Kidney (tissue), 14 donors: ENCODE measurements around the gene ZNF286A. TPM values are rescaled to one million over a fixed set of nuclear protein-coding genes. Genes with fewer than 3 reads are reported as not detected.
"Not testable (repeated sequence)": the region's sequence is repeated elsewhere in the genome, so short reads cannot be mapped to it uniquely, and the experiment has no call there.

Experiments
- DNase-seq, 5 donors: peaks; one replicate each; pipeline ENCODE4 v3.0.0-alpha.2; 2013 to 2020
- FAIRE-seq: peaks from 2 replicates; lab custom pipeline; 2012; peaks lifted over from hg19 to GRCh38; lab: Jason Lieb, UNC
- H3K27ac ChIP-seq, 2 donors: one replicate each; pipeline ENCODE4 v1.7.0; 2013; ENCODE audit warnings: low read depth in 2 of 2, low read length in 2 of 2, inconsistent platforms in 1 of 2
- H3K27me3 ChIP-seq: one replicate; pipeline ENCODE4 v1.7.1; 2013; ENCODE audit warnings: low read length, inconsistent platforms; ENCODE audit not compliant: control insufficient read depth, insufficient read depth
- H3K36me3 ChIP-seq, 3 donors: one replicate each; pipeline versions ENCODE4 v1.7.0 to v1.7.1; 2013; ENCODE audit warnings: low read length in 3 of 3, control low read depth in 1 of 3, inconsistent platforms in 1 of 3; ENCODE audit not compliant: insufficient read depth in 3 of 3, control insufficient read depth in 2 of 3
- H3K4me1 ChIP-seq, 3 donors: one replicate each; pipeline versions ENCODE4 v1.7.0 to v1.7.1; 2013; ENCODE audit warnings: low read length in 3 of 3, inconsistent platforms in 1 of 3, low read depth in 1 of 3; ENCODE audit not compliant: control insufficient read depth in 2 of 3, insufficient read depth in 2 of 3
- H3K4me3 ChIP-seq, 3 donors: one replicate each; pipeline versions ENCODE4 v1.7.0 to v1.8.1; 2013; ENCODE audit warnings: low read length in 3 of 3, control low read depth in 1 of 3, inconsistent platforms in 1 of 3
- H3K9ac ChIP-seq, 3 donors: one replicate each; pipeline versions ENCODE4 v1.7.0 to v1.7.1; 2013; ENCODE audit warnings: low read length in 3 of 3, control low read depth in 1 of 3, inconsistent platforms in 1 of 3
- H3K9me3 ChIP-seq, 3 donors: one replicate each; pipeline versions ENCODE4 v1.7.0 to v1.7.1; 2013; ENCODE audit warnings: low read length in 3 of 3, control low read depth in 1 of 3, inconsistent platforms in 1 of 3; ENCODE audit not compliant: control insufficient read depth in 2 of 3, insufficient read depth in 1 of 3
- intact Hi-C: fragments of 100-400 bp; cut with DNase I; formaldehyde crosslinking; loops from one replicate; pipeline ENCODE4 v1.11.1; 2022
- polyA plus RNA-seq: library from polyadenylated mRNA; stranded (reverse); fragments of 350-450 nt; fragmentation: Illumina TruSeq; extraction: RNeasy Lipid Tissue Mini Kit (QIAGEN cat#74804); gene quantifications from one replicate; pipeline ENCODE4 v1.2.3, GENCODE V29; 2014; ENCODE audit warnings: low read depth, low replicate concordance; ENCODE audit not compliant: insufficient read depth
- total RNA-seq: library from RNA; stranded (reverse); fragmentation: NEBNext Ultra II Directional; extraction: Animal tissue kit (Norgen Biotek cat#: 25700); gene quantifications from one replicate; pipeline ENCODE4 v1.2.1, GENCODE V29; 2021
- TF ChIP-seq, protein P1 (sequence below): IDR thresholded peaks from 3 replicates; pipeline ENCODE4 v1.5.1; 2012; ENCODE audit warnings: mild to moderate bottlenecking, moderate library complexity, borderline replicate concordance; ENCODE audit not compliant: insufficient read depth; ENCODE audit errors: extremely low read depth
- donor health status: control.
- donor health status: control.
- donor health status: control.
- donor health status: control.
- donor health status: control.
- donor health status: DM: yes; HTN: yes; CAD: no.
- donor health status: Normal renal cell carcinoma (clear cell type).

Gene ZNF286A
- total and polyA plus RNA-seq, 2 donors from 2014 or later: 11.0 to 17.4 TPM

GRCh38 chr17:15742921-15743320 is 43.4 kb downstream of the ZNF286A start:
- H3K9me3 ChIP-seq: no peaks in the 10 kb centered on the region
- TF ChIP-seq, protein P1, sequence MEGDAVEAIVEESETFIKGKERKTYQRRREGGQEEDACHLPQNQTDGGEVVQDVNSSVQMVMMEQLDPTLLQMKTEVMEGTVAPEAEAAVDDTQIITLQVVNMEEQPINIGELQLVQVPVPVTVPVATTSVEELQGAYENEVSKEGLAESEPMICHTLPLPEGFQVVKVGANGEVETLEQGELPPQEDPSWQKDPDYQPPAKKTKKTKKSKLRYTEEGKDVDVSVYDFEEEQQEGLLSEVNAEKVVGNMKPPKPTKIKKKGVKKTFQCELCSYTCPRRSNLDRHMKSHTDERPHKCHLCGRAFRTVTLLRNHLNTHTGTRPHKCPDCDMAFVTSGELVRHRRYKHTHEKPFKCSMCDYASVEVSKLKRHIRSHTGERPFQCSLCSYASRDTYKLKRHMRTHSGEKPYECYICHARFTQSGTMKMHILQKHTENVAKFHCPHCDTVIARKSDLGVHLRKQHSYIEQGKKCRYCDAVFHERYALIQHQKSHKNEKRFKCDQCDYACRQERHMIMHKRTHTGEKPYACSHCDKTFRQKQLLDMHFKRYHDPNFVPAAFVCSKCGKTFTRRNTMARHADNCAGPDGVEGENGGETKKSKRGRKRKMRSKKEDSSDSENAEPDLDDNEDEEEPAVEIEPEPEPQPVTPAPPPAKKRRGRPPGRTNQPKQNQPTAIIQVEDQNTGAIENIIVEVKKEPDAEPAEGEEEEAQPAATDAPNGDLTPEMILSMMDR: no peak
- no peaks in the 10 kb centered on the region for H3K36me3 ChIP-seq
- H3K4me3 ChIP-seq: no peak overlapping the region
- no peak for FAIRE-seq
- intact Hi-C loops: no loop called here
- H3K27ac ChIP-seq: no peak overlapping the region
- H3K9ac ChIP-seq: no peak overlapping the region
- DNase-seq: no peak
- no peaks in the 10 kb centered on the region for H3K4me1 ChIP-seq
- no peaks in the 10 kb centered on the region for H3K27me3 ChIP-seq

GRCh38 chr17:15744074-15744676 is 44.6 kb downstream of the ZNF286A start:
- H3K9ac ChIP-seq: no peak overlapping the region
- no peaks in the 10 kb centered on the region for H3K27me3 ChIP-seq
- no peak overlapping the region for H3K4me3 ChIP-seq
- H3K36me3 ChIP-seq: no peaks in the 10 kb centered on the region
- no peaks in the 10 kb centered on the region for H3K9me3 ChIP-seq
- intact Hi-C loops: no loop called here
- FAIRE-seq (no peak), DNase-seq (no peak)
- no peaks in the 10 kb centered on the region for H3K4me1 ChIP-seq
- TF ChIP-seq, protein P1: no peak
- H3K27ac ChIP-seq: no peak overlapping the region

- Histone ChIP-seq H3K4me3 (no peak overlapping the region), H3K9me3 (no peaks in the 10 kb centered on the region)
- no peak for FAIRE-seq
Measured at GRCh38 chr17:15744885-15745284, 45.3 kb downstream of the ZNF286A start.

GRCh38 chr17:15749403-15749802 is 49.9 kb downstream of the ZNF286A start:
- H3K9me3 ChIP-seq, H3K36me3 ChIP-seq, H3K27me3 ChIP-seq, FAIRE-seq, H3K9ac ChIP-seq, H3K27ac ChIP-seq, H3K4me3 ChIP-seq, H3K4me1 ChIP-seq, intact Hi-C loops: not testable (repeated sequence)
- DNase-seq: peak in 3 of 5 donors; percentile 11 to 45 (median 18)

More at GRCh38 chr17:15744885-15745284, 45.3 kb downstream of the ZNF286A start:
- no peak overlapping the region for H3K9ac ChIP-seq
- no peaks in the 10 kb centered on the region for H3K4me1 ChIP-seq
- H3K36me3 ChIP-seq: no peaks in the 10 kb centered on the region
- TF ChIP-seq, protein P1: no peak
- DNase-seq: peak in 2 of 5 donors; percentile 2 to 15
- H3K27me3 ChIP-seq: no peaks in the 10 kb centered on the region
- intact Hi-C loops: no loop called here
- H3K27ac ChIP-seq: no peak overlapping the region

DNA sequence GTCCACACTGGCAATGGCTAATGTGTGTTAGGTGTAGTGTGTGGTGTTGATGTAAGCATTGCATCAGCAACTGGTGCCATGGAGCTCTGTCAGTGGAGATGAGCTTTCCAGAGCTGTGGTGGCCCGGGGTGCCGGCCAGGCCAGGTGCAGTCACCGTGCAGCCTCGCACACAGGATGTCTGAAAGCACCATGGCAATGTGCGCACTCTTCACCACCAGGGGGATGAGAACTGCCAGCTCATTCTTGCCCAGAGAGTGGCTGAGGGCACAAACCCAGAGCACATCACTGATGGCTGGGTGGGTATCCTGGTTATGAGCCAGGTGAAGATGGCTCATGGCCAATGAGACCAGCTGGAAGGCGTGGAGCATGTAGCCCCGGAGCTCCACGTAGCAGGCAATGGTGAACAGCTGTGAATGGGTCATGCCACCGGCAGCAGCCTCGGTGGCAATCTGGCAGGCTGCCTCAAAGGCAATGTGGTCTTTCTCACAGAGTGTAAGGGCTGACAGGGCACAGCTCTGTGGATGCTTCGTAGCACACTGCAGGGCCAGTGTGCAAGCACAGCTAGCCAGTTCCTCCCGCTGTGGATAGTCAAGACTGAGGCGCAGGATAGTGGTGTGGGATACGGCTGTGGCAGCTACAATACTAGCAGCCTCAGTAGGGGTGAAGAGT is 69.4 kb downstream of the ZNF286A start:
- H3K27ac ChIP-seq, DNase-seq, H3K4me1 ChIP-seq, H3K4me3 ChIP-seq, H3K36me3 ChIP-seq, H3K9ac ChIP-seq, H3K27me3 ChIP-seq, FAIRE-seq, H3K9me3 ChIP-seq, intact Hi-C loops: not testable (repeated sequence)
